Muscle of arm (tissue), 12 donors: Measurements from ENCODE around the gene PLXNB1. TPM values are rescaled to one million over a fixed set of nuclear protein-coding genes. Genes with fewer than 3 reads are reported as not detected.

Experiments used
- DNase-seq: peaks from one replicate; pipeline ENCODE4 v3.0.0-alpha.2; 2013
- polyA plus RNA-seq, 12 donors: library from polyadenylated mRNA; unstranded; fragments of 120-200 nt; gene quantifications; one replicate each; pipeline ENCODE4 v1.2.1, GENCODE V29; 2013; ENCODE audit not compliant: insufficient read length in 12 of 12

Gene PLXNB1
- polyA plus RNA-seq, 12 donors, result 14.8 to 58.1 (median 21.6) TPM; not detected in 1

DNA sequence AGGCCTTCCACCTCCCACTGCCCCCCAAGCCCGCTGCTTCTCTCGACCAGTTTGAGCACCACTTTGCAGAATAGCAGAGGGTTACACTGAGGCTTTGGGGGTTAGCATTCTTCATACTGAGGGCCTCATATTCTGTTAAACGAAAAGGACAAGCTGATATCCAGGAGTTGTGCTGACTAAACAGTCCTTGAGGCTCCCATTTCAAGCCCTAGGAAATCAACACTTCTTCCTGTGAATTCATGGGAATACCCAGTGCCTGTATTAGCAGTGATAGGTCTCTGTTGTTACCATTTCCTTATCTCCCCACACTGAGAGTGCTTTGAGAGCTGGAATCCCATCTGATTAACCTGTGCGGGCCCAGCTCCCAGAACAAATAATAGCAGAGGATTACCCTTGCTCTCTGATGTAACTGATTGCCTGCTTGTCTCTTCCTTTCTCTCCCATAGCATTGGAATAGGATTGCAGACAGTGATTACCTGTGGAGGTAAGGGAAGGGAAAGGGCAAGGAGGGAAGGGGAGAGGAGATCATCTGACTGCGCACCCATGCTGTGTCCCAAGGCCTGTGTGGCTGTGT lies 56.9 kb downstream of the PLXNB1 start:
- no peak for DNase-seq

DNA sequence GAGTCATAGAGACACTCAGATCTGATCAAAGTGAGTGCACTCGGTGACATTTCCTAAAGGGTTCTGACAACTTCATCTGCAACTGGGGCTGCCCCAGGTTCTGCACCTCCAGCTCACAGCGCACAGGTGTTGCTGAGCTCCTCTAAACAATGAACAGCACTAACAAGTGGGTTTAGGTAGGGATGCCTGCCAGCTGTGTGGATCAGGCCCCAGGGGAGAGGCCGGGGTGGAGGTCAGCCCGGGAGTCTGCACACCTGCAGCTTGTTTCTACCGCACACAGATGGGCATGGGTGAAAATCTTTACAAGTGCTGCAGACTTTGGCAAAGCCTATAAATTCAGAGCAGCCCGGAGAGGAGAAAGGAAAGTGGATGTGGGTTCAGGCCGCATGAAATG lies 57.5 kb downstream of the PLXNB1 start:
- no peak for DNase-seq

DNA sequence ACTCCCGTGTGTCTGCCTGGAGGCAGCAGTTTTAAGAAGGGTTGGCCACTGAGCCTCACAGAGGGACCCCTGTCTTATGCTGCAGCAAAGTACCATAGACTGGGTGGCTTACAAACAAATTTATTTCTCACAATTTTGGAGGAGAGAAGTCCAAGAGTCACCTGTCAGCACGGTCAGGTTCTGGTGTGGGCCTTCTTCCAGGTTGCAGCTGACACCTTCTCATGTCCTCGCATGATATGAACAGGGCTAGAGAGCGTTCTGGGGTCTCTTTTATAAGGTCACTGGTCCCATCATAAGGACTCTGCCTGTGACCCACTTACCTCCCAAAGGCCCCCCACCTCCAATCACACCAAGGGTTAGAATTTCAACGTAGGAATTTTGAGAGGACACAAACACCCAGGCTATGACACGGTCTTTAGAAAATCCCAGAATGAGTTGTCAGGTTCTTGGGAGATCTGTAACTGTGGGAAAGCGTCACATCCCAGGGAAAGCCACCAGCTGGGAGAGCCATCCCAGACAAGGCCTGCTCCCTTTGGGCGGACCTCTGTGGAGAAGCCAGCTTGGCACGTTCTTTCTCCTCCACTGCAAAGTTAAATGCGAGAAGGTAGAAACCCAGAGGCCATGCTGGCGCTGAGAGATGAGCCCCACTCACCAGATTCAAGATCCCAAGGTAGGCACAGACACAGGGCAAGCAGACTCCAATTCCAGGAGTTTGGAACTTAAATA lies 58.1 kb downstream of the PLXNB1 start, which contains the start of gene FBXW12:
Gene FBXW12, plus strand, starts transcription at position 569 of the 726 bp plus-strand sequence. CDS start 549 bp downstream, outside the sequence.
- DNase-seq, result no peak

DNA sequence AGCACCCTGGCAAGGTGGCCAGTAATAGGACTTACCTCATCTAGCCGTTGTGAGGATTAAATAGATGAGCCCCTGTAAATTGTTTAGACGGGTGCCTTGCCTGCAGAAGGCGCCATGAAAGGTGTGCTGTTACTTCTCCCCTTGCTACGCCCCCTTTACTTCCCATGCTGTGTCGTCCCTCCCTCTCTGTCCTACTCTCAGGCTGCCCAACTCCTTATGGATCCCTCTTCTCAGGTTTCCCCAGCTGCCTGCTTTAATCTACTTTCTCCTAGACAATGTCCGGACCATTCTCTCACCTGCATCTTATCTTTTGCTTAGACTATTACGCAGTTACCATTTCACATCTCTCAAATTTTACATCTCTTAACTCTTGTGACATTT lies 59.6 kb downstream of the PLXNB1 start:
- no peak for DNase-seq

DNA sequence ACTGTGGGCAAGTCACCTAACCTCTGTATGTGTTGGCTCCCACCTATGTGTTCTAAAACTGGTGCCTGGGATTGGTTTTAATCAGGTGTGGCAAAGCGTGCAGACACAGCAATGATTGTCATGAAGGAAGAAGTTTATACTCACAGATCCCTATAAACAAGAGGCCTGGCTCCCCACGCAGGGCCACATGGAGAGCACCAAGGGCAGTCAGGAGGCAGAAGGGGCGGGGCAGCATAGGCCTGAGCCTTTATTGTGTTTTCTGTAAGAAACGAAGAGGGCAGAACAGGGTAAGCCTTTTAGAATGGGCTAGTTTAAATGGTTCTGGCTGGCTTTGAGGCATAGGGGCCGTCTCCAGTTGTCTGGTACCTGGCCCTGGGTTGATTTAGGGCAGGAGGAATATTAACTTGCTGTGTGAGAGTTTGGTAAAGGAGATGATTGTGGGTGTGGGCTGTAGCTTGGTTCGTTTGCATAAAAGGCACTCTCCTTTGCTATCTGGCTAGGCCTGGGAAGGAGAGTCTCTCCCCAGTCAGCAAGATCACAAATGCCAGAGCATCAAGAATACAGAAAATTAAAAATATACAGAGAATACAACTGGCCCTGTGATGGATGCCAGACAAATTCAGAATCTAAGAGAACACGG lies 60.1 kb downstream of the PLXNB1 start:
- no peak for DNase-seq

DNA sequence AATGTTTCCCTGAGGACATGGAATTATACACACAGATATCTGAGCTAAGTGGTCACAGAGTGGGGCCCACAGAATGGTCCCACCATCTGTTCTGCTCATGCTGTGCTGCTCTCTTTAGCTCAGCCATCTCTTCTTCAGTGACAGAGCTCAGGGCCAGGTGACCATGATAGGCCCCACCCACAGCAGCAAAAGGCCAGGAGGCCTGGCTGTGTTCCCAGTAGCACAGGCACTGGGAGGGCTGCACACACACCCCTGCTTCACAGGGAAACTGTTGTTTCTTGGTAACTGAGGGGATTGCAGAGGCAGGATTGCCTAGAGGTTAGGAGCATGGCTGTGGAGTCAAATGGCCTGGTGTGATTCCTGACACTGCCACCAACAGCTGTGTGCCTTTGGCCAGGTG lies 62.7 kb downstream of the PLXNB1 start:
- DNase-seq, result peak; percentile 12

DNA sequence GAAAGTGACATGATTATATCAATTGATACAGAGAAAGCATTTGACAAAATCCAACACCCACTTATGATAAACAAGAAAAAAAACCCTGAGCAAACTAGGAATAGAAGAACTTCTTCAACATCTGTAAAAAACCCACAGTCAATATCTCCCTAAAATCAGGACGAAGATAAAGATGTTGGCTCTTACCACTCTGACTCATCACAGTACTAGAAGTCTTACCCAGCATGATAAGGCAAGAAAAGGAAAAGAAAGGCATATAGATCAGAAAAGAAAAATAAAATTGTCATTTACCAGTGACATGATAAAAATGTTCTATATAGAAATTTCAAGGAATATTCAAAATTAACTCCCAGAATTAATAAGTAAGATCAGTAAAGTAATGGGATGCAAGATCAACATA lies 65.0 kb downstream of the PLXNB1 start:
- no peak for DNase-seq

DNA sequence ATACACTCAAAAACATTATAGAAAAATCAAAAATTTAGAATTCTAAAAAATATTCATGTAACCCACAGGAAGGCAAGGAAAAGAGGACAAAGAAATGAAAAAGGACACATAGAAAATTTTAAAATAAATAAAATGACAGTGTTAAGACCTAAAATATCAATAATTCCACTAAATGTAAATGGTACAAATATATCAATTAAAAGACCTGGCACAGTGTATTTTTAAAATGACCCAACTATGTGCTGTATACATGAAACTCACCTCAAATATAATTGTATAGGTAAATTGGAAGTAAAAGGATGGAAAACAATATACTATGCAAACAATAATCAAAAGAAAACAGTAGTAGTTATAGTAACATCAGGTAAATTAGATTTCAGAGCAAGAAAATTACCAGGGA lies 68.0 kb downstream of the PLXNB1 start:
- DNase-seq, result no peak

DNA sequence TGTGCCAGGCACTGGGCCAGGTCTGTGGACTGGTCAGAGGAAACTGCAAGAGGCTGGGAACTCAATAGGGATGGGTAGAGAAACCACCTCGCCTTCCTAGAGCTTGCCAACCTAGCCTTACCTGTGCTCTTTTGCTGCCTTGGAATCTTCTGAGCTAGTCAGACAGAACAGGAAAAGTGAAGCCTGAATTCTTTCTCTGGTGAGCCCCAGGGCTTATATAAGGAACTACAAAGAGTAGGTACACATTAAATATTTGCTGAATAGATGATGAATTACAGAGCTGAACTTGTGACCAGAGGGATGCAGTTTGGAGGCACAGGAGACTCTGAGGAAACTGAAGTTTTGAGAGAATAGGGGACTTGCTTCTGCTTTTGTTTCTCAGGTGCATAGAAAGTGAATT lies 73.5 kb downstream of the PLXNB1 start:
- DNase-seq, result no peak

DNA sequence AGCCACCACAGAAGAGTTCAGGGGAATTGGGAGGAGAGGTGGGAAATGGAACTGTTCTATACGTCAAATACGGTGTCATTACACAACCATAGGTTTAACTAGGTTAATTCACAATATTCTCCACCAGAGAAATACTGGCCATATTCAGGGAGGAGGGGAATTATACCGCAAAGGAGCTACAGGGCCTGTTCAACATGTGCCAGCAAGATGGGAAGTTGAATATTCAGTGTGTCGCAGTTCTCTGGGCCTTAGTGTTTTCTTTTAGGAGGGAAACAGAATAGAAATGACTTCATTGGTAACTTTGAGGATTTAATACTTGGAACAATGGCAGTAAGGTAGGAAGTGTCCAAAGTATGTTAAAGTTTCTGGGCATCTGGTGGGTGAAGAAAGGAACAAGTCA lies 75.9 kb downstream of the PLXNB1 start:
- DNase-seq, result no peak

Other genes with a start within 250 kb of the PLXNB1 start
- gene CDC25A, start 241.7 kb downstream of the PLXNB1 start, polyA plus RNA-seq, result 1 to 10 TPM in 11 of 12 donors, not detected in 1; 3.4 to 6.5 (median 4.5) TPM
- gene CAMP, start 206.6 kb downstream of the PLXNB1 start, polyA plus RNA-seq, result 1 to 10 TPM in 2 of 12 donors, under 1 TPM in 7, not detected in 3; 0.40 to 3.5 (median 0.50) TPM
- gene ZNF589, start 189.0 kb downstream of the PLXNB1 start, polyA plus RNA-seq, result 10 to 100 TPM in 5 of 12 donors, 1 to 10 TPM in 6, not detected in 1; 5.8 to 16.3 (median 8.8) TPM
- 10 to 100 TPM in 11 of 12 donors, not detected in 1; 15.9 to 30.3 (median 21.9) TPM for gene NME6, start 128.7 kb downstream of the PLXNB1 start, polyA plus RNA-seq
- gene SPINK8, start 96.4 kb downstream of the PLXNB1 start, polyA plus RNA-seq, result not detected
- under 1 TPM in 7 of 12 donors, not detected in 5; 0.11 to 0.39 (median 0.15) TPM for gene FBXW12, start 57.9 kb downstream of the PLXNB1 start, polyA plus RNA-seq
- gene CCDC51, start 10.0 kb upstream of the PLXNB1 start, polyA plus RNA-seq, result 10 to 100 TPM in 9 of 12 donors, 1 to 10 TPM in 2, not detected in 1; 8.9 to 22.3 (median 11.0) TPM
- 100 to 1,000 TPM in 11 of 12 donors, not detected in 1; 164 to 331 (median 188) TPM for gene TMA7, start 10.2 kb upstream of the PLXNB1 start, polyA plus RNA-seq
- 10 to 100 TPM in 1 of 12 donors, 1 to 10 TPM in 10, not detected in 1; 7.4 to 13.6 (median 8.7) TPM for gene ATRIP, start 16.7 kb upstream of the PLXNB1 start, polyA plus RNA-seq
- 100 to 1,000 TPM in 1 of 12 donors, 10 to 100 TPM in 10, not detected in 1; 51.7 to 115 (median 67.4) TPM for gene SHISA5, start 74.1 kb upstream of the PLXNB1 start, polyA plus RNA-seq
- gene PFKFB4, start 126.7 kb upstream of the PLXNB1 start, polyA plus RNA-seq, result 1 to 10 TPM in 10 of 12 donors, not detected in 2; 3.1 to 7.4 (median 5.6) TPM
- gene UCN2, start 133.7 kb upstream of the PLXNB1 start, polyA plus RNA-seq, result 1 to 10 TPM in 1 of 12 donors, under 1 TPM in 3, not detected in 8; 0.25 to 6.5 (median 0.68) TPM
- 100 to 1,000 TPM in 1 of 12 donors, 10 to 100 TPM in 4, 1 to 10 TPM in 6, not detected in 1; 4.3 to 163 (median 7.9) TPM for gene COL7A1, start 165.2 kb upstream of the PLXNB1 start, polyA plus RNA-seq
- 100 to 1,000 TPM in 11 of 12 donors, not detected in 1; 121 to 187 (median 168) TPM for gene UQCRC1, start 179.6 kb upstream of the PLXNB1 start, polyA plus RNA-seq
- gene TMEM89, start 191.7 kb upstream of the PLXNB1 start, polyA plus RNA-seq, result under 1 TPM in 1 of 12 donors, not detected in 11; 0.51 TPM
- 10 to 100 TPM in 4 of 12 donors, 1 to 10 TPM in 7, not detected in 1; 6.9 to 46.2 (median 8.5) TPM for gene SLC26A6, start 205.4 kb upstream of the PLXNB1 start, polyA plus RNA-seq
- 1 to 10 TPM in 1 of 12 donors, under 1 TPM in 10, not detected in 1; 0.26 to 8.9 (median 0.54) TPM for gene CELSR3, start 232.8 kb upstream of the PLXNB1 start, polyA plus RNA-seq